ENCODE measurements around the gene NTRK2.

DNA sequence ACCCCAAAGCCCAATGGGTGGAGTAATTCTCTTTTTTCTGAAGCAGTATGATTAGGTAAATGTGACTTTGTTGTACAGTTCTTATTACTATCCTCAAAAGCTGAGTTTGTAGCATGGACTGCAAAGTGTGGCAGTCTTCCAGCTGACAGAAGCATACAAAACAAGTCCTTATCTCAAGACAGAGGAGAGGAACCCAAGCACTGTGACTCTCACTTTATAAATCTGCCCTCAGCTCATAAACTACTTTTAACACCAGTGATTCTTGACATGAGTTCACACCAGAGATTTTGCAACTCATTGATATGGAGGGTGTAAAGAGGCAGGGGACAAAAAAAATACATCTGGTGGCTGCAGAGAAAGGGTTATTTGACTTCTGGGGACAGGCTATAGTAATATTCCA lies 251.6 kb downstream of the NTRK2 start:
- TF ChIP-seq EZH2 (IDR thresholded peaks at IDR 0.05; ENCODE audit: insufficient read depth, low read length), result no peak
- TF ChIP-seq, protein P1, sequence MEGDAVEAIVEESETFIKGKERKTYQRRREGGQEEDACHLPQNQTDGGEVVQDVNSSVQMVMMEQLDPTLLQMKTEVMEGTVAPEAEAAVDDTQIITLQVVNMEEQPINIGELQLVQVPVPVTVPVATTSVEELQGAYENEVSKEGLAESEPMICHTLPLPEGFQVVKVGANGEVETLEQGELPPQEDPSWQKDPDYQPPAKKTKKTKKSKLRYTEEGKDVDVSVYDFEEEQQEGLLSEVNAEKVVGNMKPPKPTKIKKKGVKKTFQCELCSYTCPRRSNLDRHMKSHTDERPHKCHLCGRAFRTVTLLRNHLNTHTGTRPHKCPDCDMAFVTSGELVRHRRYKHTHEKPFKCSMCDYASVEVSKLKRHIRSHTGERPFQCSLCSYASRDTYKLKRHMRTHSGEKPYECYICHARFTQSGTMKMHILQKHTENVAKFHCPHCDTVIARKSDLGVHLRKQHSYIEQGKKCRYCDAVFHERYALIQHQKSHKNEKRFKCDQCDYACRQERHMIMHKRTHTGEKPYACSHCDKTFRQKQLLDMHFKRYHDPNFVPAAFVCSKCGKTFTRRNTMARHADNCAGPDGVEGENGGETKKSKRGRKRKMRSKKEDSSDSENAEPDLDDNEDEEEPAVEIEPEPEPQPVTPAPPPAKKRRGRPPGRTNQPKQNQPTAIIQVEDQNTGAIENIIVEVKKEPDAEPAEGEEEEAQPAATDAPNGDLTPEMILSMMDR (IDR thresholded peaks at IDR 0.05; ENCODE audit: insufficient read depth, low read depth, low read length), result no peak
